Adipocyte (in vitro differentiated cells): ENCODE results near the gene KCNG2.
"Not testable (repeated sequence)": the region's sequence is repeated elsewhere in the genome, so short reads cannot be mapped to it uniquely, and the experiment has no call there.

Source experiments
- DNase-seq: peaks from one replicate; pipeline ENCODE4 v3.0.0-alpha.2; 2015; ENCODE audit warnings: low read depth
- H3K27me3 ChIP-seq: replicated peaks from 2 replicates; pipeline ENCODE4 v1.7.0; 2013; ENCODE audit warnings: mild to moderate bottlenecking, low read length, moderate library complexity; ENCODE audit not compliant: control insufficient read depth, insufficient read depth
- H3K36me3 ChIP-seq: 2 replicates; pipeline ENCODE4 v1.7.0; 2013; ENCODE audit warnings: low read length, mild to moderate bottlenecking, moderate library complexity; ENCODE audit not compliant: control insufficient read depth, insufficient read depth, severe bottlenecking
- H3K4me1 ChIP-seq: 2 replicates; pipeline ENCODE4 v1.7.0; 2013; ENCODE audit warnings: mild to moderate bottlenecking, low read length, moderate library complexity; ENCODE audit not compliant: control insufficient read depth, insufficient read depth
- H3K4me3 ChIP-seq: 2 replicates; pipeline ENCODE4 v1.7.0; 2013; ENCODE audit warnings: mild to moderate bottlenecking, low read length, moderate library complexity
- H3K9ac ChIP-seq: 2 replicates; pipeline ENCODE4 v1.7.0; 2013; ENCODE audit warnings: mild to moderate bottlenecking, low read length, moderate library complexity
- H3K9me3 ChIP-seq: 2 replicates; pipeline ENCODE4 v1.7.0; 2013; ENCODE audit warnings: mild to moderate bottlenecking, low read length, moderate library complexity; ENCODE audit not compliant: control insufficient read depth

KCNG2 gene

DNA sequence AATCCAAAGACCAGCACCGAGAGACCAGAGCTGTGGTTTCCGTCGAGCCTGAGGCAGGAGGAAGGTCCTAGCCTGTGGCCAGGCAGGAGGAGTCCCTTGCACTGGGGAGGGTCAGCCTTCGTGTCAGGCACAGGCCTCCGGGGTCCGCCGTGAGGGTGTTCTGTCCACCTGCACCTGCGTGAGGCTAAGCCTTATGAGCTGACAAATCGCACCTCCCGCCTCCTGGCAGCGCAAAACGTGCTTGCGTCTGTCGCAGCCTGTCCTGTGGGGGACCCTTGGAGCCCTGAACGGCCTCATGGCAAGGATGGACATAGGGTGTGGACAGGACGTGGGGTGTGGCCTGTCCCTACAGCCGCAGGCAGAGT lies 73.3 kb downstream of the KCNG2 start:
- no peaks in the 10 kb centered on the region for H3K36me3 ChIP-seq
- no peak for DNase-seq
- no peak overlapping the region for H3K4me3 ChIP-seq
- no peaks in the 10 kb centered on the region for H3K9me3 ChIP-seq
- H3K4me1 ChIP-seq = no peaks in the 10 kb centered on the region
- H3K27me3 ChIP-seq = peaks cover 27% of the 10 kb centered on the region
- H3K9ac ChIP-seq = no peak overlapping the region

DNA sequence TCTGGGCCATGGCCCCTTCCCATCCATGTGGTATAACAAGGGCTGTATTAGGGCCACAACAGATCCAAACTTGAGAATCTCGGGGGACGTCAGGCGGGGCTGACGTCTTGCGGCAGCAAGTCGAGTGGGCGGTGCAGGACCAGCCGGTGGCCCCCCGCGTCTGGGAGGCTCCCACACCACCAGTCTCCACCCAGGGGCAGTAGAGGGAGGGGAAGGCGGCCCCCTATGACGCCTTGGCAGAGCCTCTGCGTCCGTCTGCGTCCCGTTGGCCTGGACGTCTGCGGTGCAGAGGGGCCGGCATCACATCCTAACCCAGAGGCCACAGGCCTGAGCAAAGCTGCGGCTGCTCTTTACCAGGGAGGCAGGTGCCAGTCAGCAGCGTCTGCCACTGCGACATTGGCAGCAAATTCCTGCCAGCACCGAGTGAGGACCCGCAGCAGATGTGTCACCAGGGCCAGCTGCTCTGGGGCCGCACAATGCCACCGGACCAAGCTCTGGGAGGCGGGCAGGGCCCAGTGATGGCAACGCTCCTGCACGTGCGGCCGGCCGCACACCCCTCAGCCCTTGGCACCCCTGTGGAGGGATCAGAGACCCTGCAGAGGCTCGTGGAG lies 73.8 kb downstream of the KCNG2 start:
- DNase-seq = no peak
- Histone ChIP-seq H3K36me3 (no peaks in the 10 kb centered on the region), H3K27me3 (peaks cover 27% of the 10 kb centered on the region), H3K4me1 (no peaks in the 10 kb centered on the region), H3K9ac (no peak overlapping the region), H3K4me3 (no peak overlapping the region), H3K9me3 (no peaks in the 10 kb centered on the region)

DNA sequence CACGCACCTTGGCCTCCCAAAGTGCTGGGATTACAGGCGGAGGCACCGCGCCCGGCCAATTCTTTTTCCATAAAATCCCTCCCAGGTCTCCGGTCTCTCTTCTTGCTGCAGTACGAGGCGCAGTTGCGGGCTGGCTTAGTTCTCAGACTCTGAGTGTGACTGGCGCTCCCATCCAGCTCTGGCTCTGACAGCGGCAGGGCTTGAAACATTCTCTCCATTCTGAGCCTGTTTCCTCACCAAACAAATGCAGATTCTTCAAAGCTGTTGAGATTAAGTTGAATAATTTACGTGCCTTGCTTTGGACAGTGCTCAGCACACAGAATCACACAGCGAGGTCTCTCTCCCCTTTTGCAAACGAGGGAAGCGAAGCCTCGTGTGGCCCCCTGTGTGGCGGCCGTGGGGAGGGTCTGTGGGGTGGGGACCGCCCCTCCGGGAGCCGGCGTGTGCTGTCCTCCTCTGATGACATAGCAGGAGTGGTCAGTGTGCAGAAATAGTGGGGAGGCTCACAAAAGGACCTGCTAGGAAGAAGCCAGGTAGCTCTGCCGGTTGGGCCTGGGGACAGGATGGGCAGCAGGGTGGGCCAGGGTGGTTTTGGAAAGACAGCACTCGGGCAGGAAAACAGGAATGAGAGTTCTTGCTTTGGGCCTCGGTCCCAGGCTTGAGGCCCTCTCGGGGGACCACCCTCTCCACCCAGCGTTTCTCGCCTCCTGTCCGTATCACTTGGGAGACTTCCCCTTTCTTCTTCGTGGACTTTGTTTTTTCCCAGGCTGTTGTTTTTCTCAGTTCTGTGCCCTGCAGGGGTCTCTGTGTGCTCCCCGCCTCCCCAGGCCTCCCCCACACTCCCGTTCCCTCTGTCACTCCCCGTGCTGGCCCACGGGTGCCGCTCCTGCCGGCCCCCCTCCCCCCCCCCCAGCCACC lies 75.0 kb downstream of the KCNG2 start:
- Histone ChIP-seq H3K4me1 (no peaks in the 10 kb centered on the region), H3K27me3 (peaks cover 39% of the 10 kb centered on the region)
- peak; percentile 4 for DNase-seq

DNA sequence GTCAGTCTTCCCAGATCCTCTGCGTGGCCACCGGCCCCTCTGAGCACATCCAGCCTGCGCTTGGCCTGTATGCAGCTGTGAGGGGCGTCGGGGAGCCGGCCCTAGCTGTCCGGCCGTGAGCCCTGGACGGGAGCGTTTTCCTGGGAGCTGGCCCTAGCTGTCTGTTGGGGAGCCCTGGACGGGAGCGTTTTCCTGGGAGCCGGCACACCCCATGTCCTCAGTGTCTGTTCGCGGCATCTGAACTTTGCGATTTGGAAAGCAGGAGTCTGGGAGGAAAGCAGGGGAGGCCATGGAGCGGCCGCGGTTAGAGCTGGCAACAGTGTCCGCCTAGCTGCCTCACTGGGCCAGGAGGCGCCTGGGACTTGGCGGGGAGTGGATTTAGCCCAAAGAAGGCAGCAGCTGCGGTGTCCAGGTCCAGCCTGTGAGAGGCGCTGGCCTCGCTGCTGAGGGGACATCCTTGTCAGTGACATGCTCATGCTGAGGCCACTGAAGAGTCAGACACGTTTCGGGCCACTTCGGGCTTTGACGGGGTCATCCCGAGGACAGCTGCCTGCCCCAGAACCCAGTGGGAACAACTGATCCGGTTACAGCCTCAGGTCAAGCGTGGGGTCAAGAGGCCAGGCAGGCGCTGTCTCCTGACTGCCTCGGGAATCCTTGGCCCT lies 75.8 kb downstream of the KCNG2 start:
- Histone ChIP-seq H3K9ac (no peak overlapping the region), H3K36me3 (no peaks in the 10 kb centered on the region), H3K27me3 (peaks cover 41% of the 10 kb centered on the region), H3K4me1 (no peaks in the 10 kb centered on the region), H3K9me3 (no peaks in the 10 kb centered on the region), H3K4me3 (no peak overlapping the region)
- no peak for DNase-seq

More for the DNA sequence above, 75.0 kb downstream of the KCNG2 start:
- no peak overlapping the region for H3K4me3 ChIP-seq
- no peaks in the 10 kb centered on the region for H3K9me3 ChIP-seq
- no peak overlapping the region for H3K9ac ChIP-seq
- no peaks in the 10 kb centered on the region for H3K36me3 ChIP-seq

DNA sequence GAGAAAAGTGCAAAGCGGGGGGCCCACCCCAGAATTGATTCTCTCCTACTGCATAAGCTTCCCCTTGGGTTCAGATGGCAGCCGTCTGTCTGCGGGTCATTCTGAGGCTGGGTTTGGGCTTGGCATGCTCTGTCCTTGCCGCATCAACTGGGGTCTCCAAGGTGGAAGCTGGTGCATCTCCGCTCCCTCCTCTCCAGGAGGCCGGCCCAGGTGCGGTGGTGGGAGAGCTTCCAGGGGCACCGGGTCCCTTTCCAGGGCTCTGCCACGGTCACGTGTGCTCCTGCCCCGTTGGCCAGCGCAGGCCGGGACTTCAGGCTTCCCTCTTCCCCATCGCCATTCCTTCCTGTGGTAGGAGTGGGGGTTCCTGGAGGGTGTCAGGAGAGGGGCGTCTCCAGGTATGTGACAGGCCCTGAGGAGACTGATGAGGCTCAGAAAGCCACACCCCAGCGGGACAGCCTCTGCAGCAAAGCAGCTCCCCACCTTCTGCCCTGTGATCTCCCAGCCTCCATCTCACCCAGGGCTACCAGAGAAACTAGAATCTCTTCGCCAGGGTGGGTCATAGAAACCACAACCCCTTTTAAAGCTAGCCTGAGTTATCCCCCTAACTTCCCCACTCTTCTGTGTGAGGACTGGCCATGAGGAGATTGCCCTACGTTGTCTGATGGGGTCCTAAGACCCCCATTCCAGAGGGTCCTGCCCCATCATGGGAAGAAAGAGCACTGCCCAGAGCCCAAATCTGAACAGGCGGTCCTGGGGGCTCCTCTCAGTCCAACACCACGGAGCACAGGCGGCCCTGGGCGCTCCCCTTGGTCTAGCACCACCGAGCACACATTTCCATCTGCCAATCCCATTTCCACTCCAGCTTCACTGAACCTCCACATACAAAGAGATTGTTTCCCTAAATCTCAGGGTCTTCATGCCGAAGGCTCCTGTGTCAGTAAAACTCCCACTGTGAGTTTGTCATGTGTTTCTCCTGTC lies 77.1 kb downstream of the KCNG2 start:
- no peaks in the 10 kb centered on the region for H3K36me3 ChIP-seq
- peaks cover 37% of the 10 kb centered on the region for H3K27me3 ChIP-seq
- H3K9ac ChIP-seq = no peak overlapping the region
- H3K4me1 ChIP-seq = no peaks in the 10 kb centered on the region
- no peak for DNase-seq
- peaks cover 9% of the 10 kb centered on the region for H3K9me3 ChIP-seq
- H3K4me3 ChIP-seq = no peak overlapping the region

DNA sequence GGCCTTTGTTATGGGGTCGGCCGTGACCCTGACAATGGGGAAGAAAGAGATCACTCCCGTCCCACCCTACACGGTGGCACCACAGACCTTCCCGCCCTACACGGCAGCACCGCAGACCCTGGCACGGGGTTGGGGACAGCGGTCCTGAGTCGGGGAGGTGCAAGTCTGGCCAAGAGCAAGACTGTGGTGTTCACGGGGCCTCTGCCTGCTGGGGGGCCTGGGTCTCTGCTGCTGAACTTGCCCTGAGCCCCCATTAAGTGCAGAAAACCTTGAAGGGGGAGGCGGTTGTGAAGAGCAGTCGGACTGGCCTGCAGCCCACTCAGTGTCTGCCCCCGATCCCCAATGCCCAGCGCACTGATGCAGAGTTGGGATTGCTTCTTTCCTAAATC lies 77.8 kb downstream of the KCNG2 start:
- Histone ChIP-seq H3K4me3 (no peak overlapping the region), H3K9me3 (peaks cover 11% of the 10 kb centered on the region), H3K36me3 (no peaks in the 10 kb centered on the region), H3K9ac (no peak overlapping the region), H3K4me1 (no peaks in the 10 kb centered on the region), H3K27me3 (peaks cover 37% of the 10 kb centered on the region)
- DNase-seq = no peak

DNA sequence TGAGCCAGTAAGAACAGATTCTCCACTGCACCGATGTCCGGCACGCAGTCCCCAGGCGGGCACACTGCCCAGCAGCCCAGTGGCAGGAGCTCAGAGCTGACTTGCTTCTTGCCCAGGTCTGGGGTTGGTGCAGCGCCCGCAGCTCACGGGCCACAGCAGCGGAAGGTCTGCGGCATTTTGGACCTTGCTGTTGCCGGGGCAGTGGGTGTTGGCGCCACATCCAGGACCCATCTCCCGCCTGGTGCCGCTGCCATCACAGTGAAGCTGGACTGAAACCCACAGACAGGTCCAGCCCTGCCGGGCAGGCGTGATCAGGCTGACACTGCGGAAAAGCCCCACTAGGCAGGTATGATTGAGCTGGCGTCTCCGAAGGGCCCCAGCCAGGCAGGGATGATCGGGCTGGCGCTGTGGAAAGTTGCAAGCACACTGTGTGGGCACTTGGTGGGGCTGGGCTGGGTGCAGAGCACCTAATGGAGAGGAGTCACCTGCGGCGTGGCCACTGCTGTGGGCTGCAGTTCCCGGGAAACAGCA lies 78.3 kb downstream of the KCNG2 start:
- peaks cover 35% of the 10 kb centered on the region for H3K27me3 ChIP-seq
- no peak overlapping the region for H3K4me3 ChIP-seq
- H3K4me1 ChIP-seq = no peaks in the 10 kb centered on the region
- no peak for DNase-seq
- peaks cover 14% of the 10 kb centered on the region for H3K9me3 ChIP-seq
- H3K9ac ChIP-seq = no peak overlapping the region
- H3K36me3 ChIP-seq = no peaks in the 10 kb centered on the region

DNA sequence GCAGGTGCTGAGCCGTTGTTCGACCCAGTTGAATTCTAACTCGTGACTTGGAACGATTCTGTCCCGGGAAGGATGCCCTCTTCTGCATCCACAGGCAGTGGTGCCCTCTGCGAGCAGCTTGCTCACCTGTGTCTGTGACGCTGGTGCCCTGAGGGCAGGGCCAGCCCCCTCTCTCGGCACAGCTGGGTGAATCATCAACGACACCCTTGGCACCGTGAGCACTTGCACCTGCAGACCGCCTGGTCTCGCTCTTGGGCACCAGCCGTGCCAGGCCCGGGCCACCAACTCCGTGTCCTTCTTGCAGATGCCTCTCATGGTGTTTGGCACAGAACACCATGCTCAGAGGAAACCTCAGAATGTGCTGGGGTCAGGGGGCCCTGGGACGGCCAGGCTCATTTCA lies 78.8 kb downstream of the KCNG2 start:
- peaks cover 14% of the 10 kb centered on the region for H3K9me3 ChIP-seq
- H3K9ac ChIP-seq = no peak overlapping the region
- H3K36me3 ChIP-seq = no peaks in the 10 kb centered on the region
- H3K4me3 ChIP-seq = no peak overlapping the region
- no peak for DNase-seq
- H3K27me3 ChIP-seq = peaks cover 34% of the 10 kb centered on the region
- H3K4me1 ChIP-seq = no peaks in the 10 kb centered on the region

DNA sequence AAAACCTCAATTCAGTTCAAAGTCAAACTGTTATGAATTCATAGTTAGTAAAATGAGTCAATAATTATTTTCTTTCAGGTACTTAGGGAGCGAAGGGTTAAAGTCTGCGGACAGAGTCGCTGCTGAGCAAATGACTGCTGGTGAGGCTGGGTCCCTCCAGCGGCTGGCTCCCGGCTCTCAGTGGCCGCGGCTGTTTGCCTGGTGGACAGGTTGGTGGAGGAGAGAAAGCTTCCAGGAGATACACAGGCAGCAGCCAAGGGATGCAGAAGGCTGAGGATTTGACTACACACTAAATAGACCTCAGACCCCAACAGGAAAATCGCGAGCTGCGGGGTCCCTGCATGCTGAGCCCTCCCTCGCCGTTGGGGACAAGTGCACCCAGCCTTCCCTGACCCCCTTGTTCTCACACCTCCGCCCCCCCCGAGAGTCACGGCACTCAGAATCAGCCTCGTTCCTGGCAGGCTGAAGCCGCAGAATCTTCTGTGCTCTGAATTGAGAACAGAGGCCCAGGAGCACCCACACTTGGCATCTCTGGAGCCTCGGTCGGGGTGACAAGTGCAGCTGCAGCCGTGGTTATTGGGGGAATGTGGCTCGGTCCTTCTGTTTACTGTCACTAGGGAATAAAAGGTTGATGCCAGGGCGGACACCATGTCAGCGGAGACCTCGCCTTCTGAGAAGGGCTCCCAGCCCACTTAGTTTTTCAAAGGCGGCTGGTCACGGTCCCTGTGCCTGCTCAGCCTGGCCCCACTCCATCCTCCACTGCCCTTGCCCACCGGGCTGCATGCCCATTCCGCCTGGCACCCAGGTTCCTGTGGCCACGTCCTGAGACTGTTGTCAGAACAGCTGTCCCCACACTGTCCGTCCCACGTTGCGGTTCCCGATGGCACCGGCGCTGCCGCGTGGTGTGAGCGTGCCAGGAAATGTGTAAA lies 79.7 kb downstream of the KCNG2 start:
- Histone ChIP-seq H3K4me1 (no peaks in the 10 kb centered on the region), H3K36me3 (no peaks in the 10 kb centered on the region), H3K4me3 (no peak overlapping the region), H3K9ac (no peak overlapping the region), H3K9me3 (peaks cover 14% of the 10 kb centered on the region), H3K27me3 (peaks cover 34% of the 10 kb centered on the region)
- no peak for DNase-seq

DNA sequence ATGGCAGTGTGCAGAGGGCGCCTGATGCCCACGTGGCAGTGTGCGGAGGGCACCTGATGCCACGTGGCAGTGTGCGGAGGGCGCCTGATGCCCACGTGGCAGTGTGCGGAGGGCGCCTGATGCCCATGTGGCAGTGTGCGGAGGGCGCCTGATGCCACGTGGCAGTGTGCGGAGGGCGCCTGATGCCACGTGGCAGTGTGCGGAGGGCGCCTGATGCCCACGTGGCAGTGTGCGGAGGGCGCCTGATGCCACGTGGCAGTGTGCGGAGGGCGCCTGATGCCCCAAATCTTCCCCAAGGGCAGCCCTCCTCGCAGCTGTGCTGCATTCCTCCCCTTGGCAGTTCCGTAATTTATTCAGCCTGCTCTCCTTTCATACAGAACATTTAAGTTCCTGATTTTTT lies 80.5 kb downstream of the KCNG2 start:
- DNase-seq, H3K9ac ChIP-seq, H3K4me1 ChIP-seq, H3K36me3 ChIP-seq, H3K4me3 ChIP-seq: not testable (repeated sequence)
- H3K27me3 ChIP-seq = peaks cover 34% of the 10 kb centered on the region
- H3K9me3 ChIP-seq = peaks cover 14% of the 10 kb centered on the region
